Measurements from ENCODE around the gene CTIF.

Gene CTIF

GRCh38 chr18:48770243-48770642 lies 231.4 kb downstream of the CTIF start:
- TF ChIP-seq ZFX (IDR thresholded peaks at IDR 0.05; ENCODE audit: borderline replicate concordance): no peak
- TF ChIP-seq, protein P1, sequence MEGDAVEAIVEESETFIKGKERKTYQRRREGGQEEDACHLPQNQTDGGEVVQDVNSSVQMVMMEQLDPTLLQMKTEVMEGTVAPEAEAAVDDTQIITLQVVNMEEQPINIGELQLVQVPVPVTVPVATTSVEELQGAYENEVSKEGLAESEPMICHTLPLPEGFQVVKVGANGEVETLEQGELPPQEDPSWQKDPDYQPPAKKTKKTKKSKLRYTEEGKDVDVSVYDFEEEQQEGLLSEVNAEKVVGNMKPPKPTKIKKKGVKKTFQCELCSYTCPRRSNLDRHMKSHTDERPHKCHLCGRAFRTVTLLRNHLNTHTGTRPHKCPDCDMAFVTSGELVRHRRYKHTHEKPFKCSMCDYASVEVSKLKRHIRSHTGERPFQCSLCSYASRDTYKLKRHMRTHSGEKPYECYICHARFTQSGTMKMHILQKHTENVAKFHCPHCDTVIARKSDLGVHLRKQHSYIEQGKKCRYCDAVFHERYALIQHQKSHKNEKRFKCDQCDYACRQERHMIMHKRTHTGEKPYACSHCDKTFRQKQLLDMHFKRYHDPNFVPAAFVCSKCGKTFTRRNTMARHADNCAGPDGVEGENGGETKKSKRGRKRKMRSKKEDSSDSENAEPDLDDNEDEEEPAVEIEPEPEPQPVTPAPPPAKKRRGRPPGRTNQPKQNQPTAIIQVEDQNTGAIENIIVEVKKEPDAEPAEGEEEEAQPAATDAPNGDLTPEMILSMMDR (IDR thresholded peaks at IDR 0.05): no peak
- no peak overlapping the region for H3K27ac ChIP-seq

- no peak for TF ChIP-seq ZFX (IDR thresholded peaks at IDR 0.05; ENCODE audit: borderline replicate concordance)
- TF ChIP-seq, protein P1 (IDR thresholded peaks at IDR 0.05): no peak
- H3K27ac ChIP-seq: no peak overlapping the region
Measured at GRCh38 chr18:48771641-48772375, 233.0 kb downstream of the CTIF start.

GRCh38 chr18:48772457-48772856 lies 233.6 kb downstream of the CTIF start:
- no peak overlapping the region for H3K27ac ChIP-seq
- TF ChIP-seq ZFX (IDR thresholded peaks at IDR 0.05; ENCODE audit: borderline replicate concordance): no peak
- TF ChIP-seq, protein P1 (IDR thresholded peaks at IDR 0.05): no peak

GRCh38 chr18:48773821-48774220 lies 235.0 kb downstream of the CTIF start:
- no peak overlapping the region for H3K27ac ChIP-seq
- TF ChIP-seq, protein P1 (IDR thresholded peaks at IDR 0.05): no peak
- TF ChIP-seq ZFX (IDR thresholded peaks at IDR 0.05; ENCODE audit: borderline replicate concordance): no peak

GRCh38 chr18:48774941-48775340 lies 236.1 kb downstream of the CTIF start:
- no peak overlapping the region for H3K27ac ChIP-seq
- no peak for TF ChIP-seq ZFX (IDR thresholded peaks at IDR 0.05; ENCODE audit: borderline replicate concordance)
- TF ChIP-seq, protein P1 (IDR thresholded peaks at IDR 0.05): no peak

GRCh38 chr18:48775372-48776155 lies 236.7 kb downstream of the CTIF start:
- no peak overlapping the region for H3K27ac ChIP-seq
- TF ChIP-seq ZFX (IDR thresholded peaks at IDR 0.05; ENCODE audit: borderline replicate concordance): no peak
- TF ChIP-seq, protein P1 (IDR thresholded peaks at IDR 0.05): no peak

DNA sequence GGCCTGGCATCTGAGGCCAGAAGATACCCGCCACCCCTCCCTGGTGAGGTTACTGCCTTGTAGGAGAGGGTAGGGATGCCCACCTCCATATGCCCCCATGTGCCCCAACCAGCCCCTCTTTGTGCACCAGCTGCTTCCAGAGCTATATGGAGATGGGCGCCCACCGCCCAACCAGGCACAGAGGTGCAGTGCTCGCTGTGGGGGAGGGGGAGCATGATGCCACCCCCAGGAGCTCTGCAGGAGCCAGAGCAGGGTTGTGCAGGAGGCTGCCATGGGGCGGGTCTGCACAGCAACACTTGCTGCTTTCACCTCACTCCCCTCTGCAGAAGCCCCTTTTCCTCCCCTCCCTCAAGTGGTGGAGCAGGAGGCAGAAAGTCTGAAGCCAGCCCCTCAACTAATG lies 237.3 kb downstream of the CTIF start:
- TF ChIP-seq, protein P1 (IDR thresholded peaks at IDR 0.05): no peak
- TF ChIP-seq ZFX (IDR thresholded peaks at IDR 0.05; ENCODE audit: borderline replicate concordance): no peak
- no peak overlapping the region for H3K27ac ChIP-seq

Measured in 22Rv1 (cell line).